ENCODE data around the gene LSM3.

LSM3 gene

GRCh38 chr3:14178247-14179113, at the start of gene LSM3, which contains the start of gene XPC:
Gene LSM3 (plus strand): TSS chr3:14178817. CDS start chr3:14178861, 44 bp downstream.
Gene XPC (minus strand): TSS chr3:14178601. CDS start chr3:14178568, 33 bp downstream.
- in situ Hi-C loops (cut with MboI; ENCODE audit: low pct_unique_long_range_greater_than_20kb, low sequenced_read_pairs), result no loop called here
- peak; percentile 99 for DNase-seq

- DNase-seq, result no peak
- in situ Hi-C loops (cut with MboI; ENCODE audit: low pct_unique_long_range_greater_than_20kb, low sequenced_read_pairs), result no loop called here
Measured at GRCh38 chr3:14129296-14129695, 49.3 kb upstream of the LSM3 start.

GRCh38 chr3:14130230-14130629, 48.4 kb upstream of the LSM3 start:
- in situ Hi-C loops (cut with MboI; ENCODE audit: low pct_unique_long_range_greater_than_20kb, low sequenced_read_pairs), result no loop called here
- DNase-seq, result no peak

- DNase-seq, result no peak
- in situ Hi-C loops (cut with MboI; ENCODE audit: low pct_unique_long_range_greater_than_20kb, low sequenced_read_pairs), result no loop called here
Measured at GRCh38 chr3:14130707-14131106, 47.9 kb upstream of the LSM3 start.

GRCh38 chr3:14131134-14131533, 47.5 kb upstream of the LSM3 start:
- no peak for DNase-seq
- in situ Hi-C loops (cut with MboI; ENCODE audit: low pct_unique_long_range_greater_than_20kb, low sequenced_read_pairs), result no loop called here

GRCh38 chr3:14132120-14132519, 46.5 kb upstream of the LSM3 start:
- in situ Hi-C loops (cut with MboI; ENCODE audit: low pct_unique_long_range_greater_than_20kb, low sequenced_read_pairs), result no loop called here
- no peak for DNase-seq

- in situ Hi-C loops (cut with MboI; ENCODE audit: low pct_unique_long_range_greater_than_20kb, low sequenced_read_pairs), result no loop called here
- no peak for DNase-seq
Measured at GRCh38 chr3:14132689-14133088, 45.9 kb upstream of the LSM3 start.

GRCh38 chr3:14133188-14133800, 45.3 kb upstream of the LSM3 start:
- in situ Hi-C loops (cut with MboI; ENCODE audit: low pct_unique_long_range_greater_than_20kb, low sequenced_read_pairs), result no loop called here
- no peak for DNase-seq

GRCh38 chr3:14133876-14134275, 44.7 kb upstream of the LSM3 start:
- in situ Hi-C loops (cut with MboI; ENCODE audit: low pct_unique_long_range_greater_than_20kb, low sequenced_read_pairs), result no loop called here
- DNase-seq, result no peak

- in situ Hi-C loops (cut with MboI; ENCODE audit: low pct_unique_long_range_greater_than_20kb, low sequenced_read_pairs), result no loop called here
- no peak for DNase-seq
Measured at GRCh38 chr3:14134291-14134690, 44.3 kb upstream of the LSM3 start.

GRCh38 chr3:14135581-14135980, 43.0 kb upstream of the LSM3 start:
- no peak for DNase-seq
- in situ Hi-C loops (cut with MboI; ENCODE audit: low pct_unique_long_range_greater_than_20kb, low sequenced_read_pairs), result no loop called here

- DNase-seq, result no peak
- in situ Hi-C loops (cut with MboI; ENCODE audit: low pct_unique_long_range_greater_than_20kb, low sequenced_read_pairs), result no loop called here
Measured at GRCh38 chr3:14137004-14137403, 41.6 kb upstream of the LSM3 start.

GRCh38 chr3:14137445-14137844, 41.2 kb upstream of the LSM3 start:
- in situ Hi-C loops (cut with MboI; ENCODE audit: low pct_unique_long_range_greater_than_20kb, low sequenced_read_pairs), result no loop called here
- DNase-seq, result no peak

- in situ Hi-C loops (cut with MboI; ENCODE audit: low pct_unique_long_range_greater_than_20kb, low sequenced_read_pairs), result no loop called here
- no peak for DNase-seq
Measured at GRCh38 chr3:14138109-14138877, 40.3 kb upstream of the LSM3 start.

- DNase-seq, result no peak
- in situ Hi-C loops (cut with MboI; ENCODE audit: low pct_unique_long_range_greater_than_20kb, low sequenced_read_pairs), result no loop called here
Measured at GRCh38 chr3:14138878-14139655, 39.5 kb upstream of the LSM3 start.

GRCh38 chr3:14139771-14140170, 38.8 kb upstream of the LSM3 start:
- DNase-seq, result no peak

GRCh38 chr3:14140668-14141067, 37.9 kb upstream of the LSM3 start:
- in situ Hi-C loops (cut with MboI; ENCODE audit: low pct_unique_long_range_greater_than_20kb, low sequenced_read_pairs), result no loop called here

More at GRCh38 chr3:14139771-14140170, 38.8 kb upstream of the LSM3 start:
- in situ Hi-C loops (cut with MboI; ENCODE audit: low pct_unique_long_range_greater_than_20kb, low sequenced_read_pairs), result no loop called here

GRCh38 chr3:14141144-14141543, 37.5 kb upstream of the LSM3 start:
- in situ Hi-C loops (cut with MboI; ENCODE audit: low pct_unique_long_range_greater_than_20kb, low sequenced_read_pairs), result no loop called here
- DNase-seq, result no peak

More at GRCh38 chr3:14140668-14141067, 37.9 kb upstream of the LSM3 start:
- no peak for DNase-seq
